AG09319 (cell line): ENCODE results near the gene EML4.
A peak's percentile ranks its signal among the peaks of the same experiment; 100 is the strongest.

ENCODE experiments used
- DNase-seq: peaks from one replicate; pipeline ENCODE4 v3.0.0-alpha.2; 2010; ENCODE audit warnings: low read depth; ENCODE audit errors: extremely low read depth
- TF ChIP-seq, protein P1 (sequence below): IDR thresholded peaks from 2 replicates; pipeline ENCODE4 v1.5.1; 2011; ENCODE audit warnings: low read depth, mild to moderate bottlenecking, inconsistent platforms, low read length, moderate library complexity

Gene EML4

DNA sequence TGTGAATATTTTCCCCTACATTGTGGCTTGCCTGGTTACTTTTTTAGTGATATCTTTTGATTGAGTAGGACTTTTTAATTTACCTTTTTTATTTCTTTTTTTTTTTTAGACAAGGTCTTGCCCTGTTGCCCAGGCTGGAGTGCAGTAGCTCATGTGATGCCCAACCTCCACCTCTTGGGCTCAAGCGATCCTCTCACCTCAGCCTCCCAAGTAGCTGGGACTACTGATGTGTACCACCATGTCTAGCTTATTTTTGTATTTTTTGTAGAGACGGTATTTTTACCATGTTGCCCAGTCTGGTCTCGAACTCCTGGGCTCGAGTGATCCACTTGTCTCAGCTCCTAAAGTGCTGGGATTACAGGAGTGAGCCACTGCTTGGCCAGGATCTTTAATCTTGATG, 25.3 kb downstream of the EML4 start:
- no peak for DNase-seq
- TF ChIP-seq, protein P1, sequence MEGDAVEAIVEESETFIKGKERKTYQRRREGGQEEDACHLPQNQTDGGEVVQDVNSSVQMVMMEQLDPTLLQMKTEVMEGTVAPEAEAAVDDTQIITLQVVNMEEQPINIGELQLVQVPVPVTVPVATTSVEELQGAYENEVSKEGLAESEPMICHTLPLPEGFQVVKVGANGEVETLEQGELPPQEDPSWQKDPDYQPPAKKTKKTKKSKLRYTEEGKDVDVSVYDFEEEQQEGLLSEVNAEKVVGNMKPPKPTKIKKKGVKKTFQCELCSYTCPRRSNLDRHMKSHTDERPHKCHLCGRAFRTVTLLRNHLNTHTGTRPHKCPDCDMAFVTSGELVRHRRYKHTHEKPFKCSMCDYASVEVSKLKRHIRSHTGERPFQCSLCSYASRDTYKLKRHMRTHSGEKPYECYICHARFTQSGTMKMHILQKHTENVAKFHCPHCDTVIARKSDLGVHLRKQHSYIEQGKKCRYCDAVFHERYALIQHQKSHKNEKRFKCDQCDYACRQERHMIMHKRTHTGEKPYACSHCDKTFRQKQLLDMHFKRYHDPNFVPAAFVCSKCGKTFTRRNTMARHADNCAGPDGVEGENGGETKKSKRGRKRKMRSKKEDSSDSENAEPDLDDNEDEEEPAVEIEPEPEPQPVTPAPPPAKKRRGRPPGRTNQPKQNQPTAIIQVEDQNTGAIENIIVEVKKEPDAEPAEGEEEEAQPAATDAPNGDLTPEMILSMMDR, result no peak

DNA sequence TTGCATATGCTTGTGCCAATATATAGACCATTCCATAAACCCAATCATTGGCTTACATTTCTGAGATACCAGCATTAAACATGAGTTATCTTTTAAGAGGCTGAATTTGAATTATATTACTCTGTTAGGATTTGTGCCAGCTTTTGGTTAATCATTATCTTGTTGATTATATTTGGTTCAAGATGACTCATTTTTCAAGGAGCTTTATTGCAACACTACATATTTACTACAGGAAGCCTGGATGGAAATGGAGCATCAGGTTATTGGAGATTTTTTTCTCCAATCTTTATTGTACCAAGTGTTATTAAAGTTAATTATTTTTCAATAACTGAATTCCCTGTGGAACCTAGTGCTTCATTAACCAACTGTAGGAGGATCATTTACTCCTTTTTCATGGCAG, 26.4 kb downstream of the EML4 start:
- TF ChIP-seq, protein P1, result no peak
- DNase-seq, result peak; percentile 22

DNA sequence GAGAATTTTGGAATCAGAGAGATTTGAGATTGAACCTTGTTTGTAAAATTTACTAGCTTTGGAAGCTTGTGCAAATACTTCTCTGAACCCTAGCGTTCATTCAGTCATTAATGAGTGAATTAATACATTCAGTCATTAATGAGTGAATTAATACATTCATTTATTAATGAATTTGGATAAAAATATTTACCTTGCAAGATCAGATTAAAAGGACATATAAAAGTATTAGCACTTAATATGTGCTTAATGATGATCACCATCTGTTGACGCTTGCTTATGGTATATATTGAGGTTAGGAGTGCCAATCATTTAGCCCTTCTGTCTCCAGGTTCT, 26.9 kb downstream of the EML4 start:
- TF ChIP-seq, protein P1, result no peak

DNA sequence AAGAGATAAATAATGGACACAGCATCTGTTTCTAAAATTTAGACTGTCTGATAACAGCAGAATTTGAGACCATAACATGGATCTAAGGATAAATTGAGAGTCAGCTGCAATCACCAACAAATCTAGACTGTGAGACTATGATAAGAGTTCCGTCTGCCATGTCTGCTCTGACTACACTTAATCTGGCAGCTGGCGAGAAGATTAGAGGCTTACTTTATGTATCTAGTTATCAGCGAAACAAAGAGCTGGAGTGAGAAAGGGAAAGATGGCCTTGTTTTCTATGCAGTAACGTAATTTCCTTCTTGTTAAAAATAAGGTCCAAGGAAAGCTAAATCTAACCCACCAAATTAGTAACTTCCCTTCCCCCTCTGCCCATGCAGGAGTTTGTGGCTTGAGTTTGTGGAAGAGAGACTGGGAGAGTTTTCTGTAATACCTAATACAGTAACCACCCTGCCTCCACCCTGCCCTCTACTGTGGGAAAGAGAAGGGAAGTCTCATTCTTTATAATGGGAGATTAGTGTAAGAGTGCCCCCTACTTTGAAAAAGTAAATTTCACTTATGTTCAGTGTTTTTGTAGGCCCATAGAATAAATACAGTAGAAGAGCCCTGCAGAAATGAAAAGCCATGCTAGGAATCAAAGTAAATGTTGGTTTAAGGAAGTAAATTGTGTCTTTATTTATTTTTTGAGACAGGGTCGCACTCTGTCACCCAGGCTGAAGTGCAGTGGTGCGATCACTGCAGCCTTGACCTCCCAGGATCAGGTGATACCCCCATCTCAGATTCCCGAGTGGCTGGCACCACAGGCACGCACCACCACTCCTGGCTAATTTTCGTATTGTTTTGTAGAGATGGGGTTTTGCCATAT, 27.5 kb downstream of the EML4 start:
- DNase-seq, result no peak
- TF ChIP-seq, protein P1, result no peak; the same call in 1 of the 2 replicates

More for the DNA sequence above, 26.9 kb downstream of the EML4 start:
- no peak for DNase-seq

DNA sequence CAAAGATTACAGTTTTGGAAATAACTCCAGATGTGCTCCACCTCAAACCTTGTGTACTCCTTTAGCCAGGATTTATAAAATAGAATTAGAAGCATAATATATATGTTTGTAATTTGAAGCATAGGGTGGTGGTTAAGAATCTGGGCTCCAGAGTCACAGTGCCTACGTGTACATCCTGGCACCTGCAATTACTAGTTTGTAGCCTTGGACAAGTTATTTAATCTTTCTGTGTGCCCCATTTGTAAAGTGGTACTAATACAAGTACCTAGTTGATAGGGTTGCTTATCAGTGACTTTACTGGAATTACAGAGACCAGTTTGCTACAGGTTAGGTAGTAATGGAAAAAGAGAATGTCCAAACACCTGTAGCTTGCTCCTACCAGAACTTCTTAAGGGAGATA, 28.6 kb downstream of the EML4 start:
- DNase-seq, result no peak
- TF ChIP-seq, protein P1, result no peak

DNA sequence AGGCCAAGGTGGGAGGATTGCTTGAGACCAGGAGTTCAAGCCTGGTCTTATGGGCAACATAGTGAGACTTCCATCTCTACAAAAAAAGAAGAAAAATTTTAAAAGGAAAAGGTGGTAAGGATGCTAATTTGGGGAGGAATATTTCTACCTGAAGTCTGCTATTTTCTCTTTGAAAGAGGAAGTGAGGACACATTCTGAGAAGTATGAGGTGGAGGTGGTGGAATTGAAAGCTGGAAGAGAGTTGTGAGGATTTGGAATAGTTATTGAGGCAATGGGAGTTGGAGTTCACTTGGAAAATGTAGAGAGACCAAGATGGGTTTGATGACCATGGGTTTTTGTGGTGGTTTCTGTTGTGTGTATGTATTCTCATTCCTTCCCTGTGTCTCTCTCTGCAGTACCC, 29.3 kb downstream of the EML4 start:
- TF ChIP-seq, protein P1, result no peak
- no peak for DNase-seq

DNA sequence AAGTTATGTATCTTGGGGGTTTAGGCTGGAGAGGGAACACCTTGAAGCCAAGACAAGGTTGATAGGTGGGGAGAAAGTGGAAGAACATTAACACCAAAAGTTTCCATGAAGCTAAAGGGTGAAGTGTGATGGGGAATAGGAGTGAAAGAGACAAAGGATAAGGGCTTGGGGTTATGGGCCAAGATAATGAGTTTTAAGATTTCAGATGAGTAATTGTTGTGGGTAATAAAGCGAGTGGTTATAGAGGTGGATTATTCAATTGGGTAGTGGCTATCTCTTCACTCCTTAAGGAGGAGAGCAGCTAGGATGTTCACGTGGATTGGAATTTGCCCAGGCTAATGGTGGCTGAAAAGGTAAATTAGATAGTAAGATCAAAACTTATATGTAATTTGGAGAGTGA, 29.8 kb downstream of the EML4 start:
- DNase-seq, result no peak

More for the DNA sequence above, 29.8 kb downstream of the EML4 start:
- TF ChIP-seq, protein P1, result no peak
